ENCODE data around the gene NFKB1. TPM values are rescaled to one million over a fixed set of nuclear protein-coding genes. Genes with fewer than 3 reads are reported as not detected.

Gene NFKB1
- total and polyA plus RNA-seq, 10 of the 15 experiments (the other 5 are each of a cell fraction or from before 2014, with no cell fraction given), result 8.7 to 110 (median 57.3) TPM

DNA sequence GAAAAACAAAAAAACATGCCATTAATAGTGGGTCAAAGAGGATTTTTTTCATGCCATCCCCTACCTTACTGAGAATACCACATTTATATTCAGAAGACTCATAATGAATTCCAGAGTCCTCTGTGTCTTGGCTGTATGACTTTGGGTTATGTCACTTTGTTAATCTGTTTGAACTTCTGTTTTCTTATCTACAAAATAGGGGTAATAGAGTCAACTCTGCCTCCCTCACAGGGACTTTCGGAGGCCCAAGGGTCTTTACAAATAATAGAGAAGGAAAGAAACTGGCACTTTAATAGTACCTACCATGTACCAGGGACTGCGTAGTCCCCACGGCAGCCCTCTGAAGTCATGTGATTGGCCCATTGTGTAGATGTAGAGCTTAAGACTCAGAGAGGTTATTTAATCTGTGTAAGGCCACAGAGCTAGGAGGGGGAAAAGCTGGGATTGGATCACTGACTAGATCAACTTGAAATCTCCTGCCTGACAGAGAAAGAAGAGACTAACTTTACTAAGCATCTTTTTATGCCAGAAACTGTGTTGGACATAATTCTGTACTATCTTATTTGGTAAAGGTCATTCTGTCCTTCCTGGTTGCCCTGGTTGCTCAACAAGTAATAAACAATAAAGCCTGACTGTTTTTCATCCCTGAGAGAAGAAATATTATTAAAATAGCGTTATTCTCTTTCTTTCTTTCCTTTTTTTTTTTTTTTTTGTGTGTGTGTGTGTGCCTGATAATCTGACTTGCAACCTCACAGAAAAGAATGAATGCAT is 59.6 kb downstream of the NFKB1 start (continued):
- TF ChIP-seq MYC (IDR thresholded peaks at IDR 0.05; ENCODE audit: insufficient read depth, insufficient read length, insufficient replicate concordance, low read length, severe bottlenecking), result no peak
- TF ChIP-seq, protein P1, sequence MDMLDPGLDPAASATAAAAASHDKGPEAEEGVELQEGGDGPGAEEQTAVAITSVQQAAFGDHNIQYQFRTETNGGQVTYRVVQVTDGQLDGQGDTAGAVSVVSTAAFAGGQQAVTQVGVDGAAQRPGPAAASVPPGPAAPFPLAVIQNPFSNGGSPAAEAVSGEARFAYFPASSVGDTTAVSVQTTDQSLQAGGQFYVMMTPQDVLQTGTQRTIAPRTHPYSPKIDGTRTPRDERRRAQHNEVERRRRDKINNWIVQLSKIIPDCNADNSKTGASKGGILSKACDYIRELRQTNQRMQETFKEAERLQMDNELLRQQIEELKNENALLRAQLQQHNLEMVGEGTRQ (IDR thresholded peaks at IDR 0.05; ENCODE audit: borderline replicate concordance, low read depth, low read length), result no peak
- no peak for TF ChIP-seq WRNIP1 (IDR thresholded peaks at IDR 0.05; ENCODE audit: borderline replicate concordance, low read depth, low read length)
- TF ChIP-seq LARP7 (IDR thresholded peaks at IDR 0.05), result no peak
- TF ChIP-seq E2F8 (IDR thresholded peaks at IDR 0.05; ENCODE audit: low read depth, partially characterized antibody), result no peak
- TF ChIP-seq CHD1 (IDR thresholded peaks at IDR 0.05; ENCODE audit: low read depth, low read length), result no peak
- TF ChIP-seq, protein P2, sequence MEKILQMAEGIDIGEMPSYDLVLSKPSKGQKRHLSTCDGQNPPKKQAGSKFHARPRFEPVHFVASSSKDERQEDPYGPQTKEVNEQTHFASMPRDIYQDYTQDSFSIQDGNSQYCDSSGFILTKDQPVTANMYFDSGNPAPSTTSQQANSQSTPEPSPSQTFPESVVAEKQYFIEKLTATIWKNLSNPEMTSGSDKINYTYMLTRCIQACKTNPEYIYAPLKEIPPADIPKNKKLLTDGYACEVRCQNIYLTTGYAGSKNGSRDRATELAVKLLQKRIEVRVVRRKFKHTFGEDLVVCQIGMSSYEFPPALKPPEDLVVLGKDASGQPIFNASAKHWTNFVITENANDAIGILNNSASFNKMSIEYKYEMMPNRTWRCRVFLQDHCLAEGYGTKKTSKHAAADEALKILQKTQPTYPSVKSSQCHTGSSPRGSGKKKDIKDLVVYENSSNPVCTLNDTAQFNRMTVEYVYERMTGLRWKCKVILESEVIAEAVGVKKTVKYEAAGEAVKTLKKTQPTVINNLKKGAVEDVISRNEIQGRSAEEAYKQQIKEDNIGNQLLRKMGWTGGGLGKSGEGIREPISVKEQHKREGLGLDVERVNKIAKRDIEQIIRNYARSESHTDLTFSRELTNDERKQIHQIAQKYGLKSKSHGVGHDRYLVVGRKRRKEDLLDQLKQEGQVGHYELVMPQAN (conservative IDR thresholded peaks at IDR 0.05), result no peak
- no peak for TF ChIP-seq SREBF1 (IDR thresholded peaks at IDR 0.05; ENCODE audit: low read length)
